Measurements from ENCODE around the gene FN3K. TPM values are rescaled to one million over a fixed set of nuclear protein-coding genes. Genes with fewer than 3 reads are reported as not detected.

FN3K gene
- total RNA-seq, 1 donor from 2014 or later: 5.9 TPM

DNA sequence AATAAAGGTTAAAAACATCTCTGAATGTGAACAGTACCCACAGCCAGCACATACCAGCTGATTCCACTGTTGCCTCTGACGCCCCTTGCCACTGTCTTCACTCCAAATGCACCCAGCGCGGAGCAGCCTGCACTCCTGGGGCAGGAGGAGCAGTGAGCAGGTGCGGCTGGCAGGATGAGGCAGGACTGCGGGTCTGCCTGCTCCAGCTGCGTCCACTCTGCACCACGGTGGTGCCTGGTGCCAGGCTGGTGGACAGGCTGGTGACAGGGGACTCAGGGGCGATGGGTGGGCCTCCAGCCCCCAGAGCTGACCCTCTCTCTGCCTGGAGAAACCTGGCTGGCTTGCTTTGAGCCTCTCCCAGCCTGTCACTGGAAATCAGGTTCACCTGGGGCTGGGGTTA lies 46.3 kb upstream of the FN3K start:
- intact Hi-C loops (cut with DNase I): no loop called here
- H3K9me3 ChIP-seq: no peaks in the 10 kb centered on the region
- no peak overlapping the region for H3K27ac ChIP-seq
- no peaks in the 10 kb centered on the region for H3K4me1 ChIP-seq
- TF ChIP-seq, protein P1, sequence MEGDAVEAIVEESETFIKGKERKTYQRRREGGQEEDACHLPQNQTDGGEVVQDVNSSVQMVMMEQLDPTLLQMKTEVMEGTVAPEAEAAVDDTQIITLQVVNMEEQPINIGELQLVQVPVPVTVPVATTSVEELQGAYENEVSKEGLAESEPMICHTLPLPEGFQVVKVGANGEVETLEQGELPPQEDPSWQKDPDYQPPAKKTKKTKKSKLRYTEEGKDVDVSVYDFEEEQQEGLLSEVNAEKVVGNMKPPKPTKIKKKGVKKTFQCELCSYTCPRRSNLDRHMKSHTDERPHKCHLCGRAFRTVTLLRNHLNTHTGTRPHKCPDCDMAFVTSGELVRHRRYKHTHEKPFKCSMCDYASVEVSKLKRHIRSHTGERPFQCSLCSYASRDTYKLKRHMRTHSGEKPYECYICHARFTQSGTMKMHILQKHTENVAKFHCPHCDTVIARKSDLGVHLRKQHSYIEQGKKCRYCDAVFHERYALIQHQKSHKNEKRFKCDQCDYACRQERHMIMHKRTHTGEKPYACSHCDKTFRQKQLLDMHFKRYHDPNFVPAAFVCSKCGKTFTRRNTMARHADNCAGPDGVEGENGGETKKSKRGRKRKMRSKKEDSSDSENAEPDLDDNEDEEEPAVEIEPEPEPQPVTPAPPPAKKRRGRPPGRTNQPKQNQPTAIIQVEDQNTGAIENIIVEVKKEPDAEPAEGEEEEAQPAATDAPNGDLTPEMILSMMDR (IDR thresholded peaks at IDR 0.05): no peak
- TF ChIP-seq POLR2AphosphoS5 (IDR thresholded peaks at IDR 0.05; ENCODE audit: insufficient read depth in 1 of 2, low read depth in 1 of 2): no peak
- no peak for TF ChIP-seq POLR2A (IDR thresholded peaks at IDR 0.05)
- no peak overlapping the region for H3K4me3 ChIP-seq
- H3K36me3 ChIP-seq: no peaks in the 10 kb centered on the region
- no peak for DNase-seq (ENCODE audit: extremely low spot score in 2 of 2)
- H3K27me3 ChIP-seq: no peaks in the 10 kb centered on the region

DNA sequence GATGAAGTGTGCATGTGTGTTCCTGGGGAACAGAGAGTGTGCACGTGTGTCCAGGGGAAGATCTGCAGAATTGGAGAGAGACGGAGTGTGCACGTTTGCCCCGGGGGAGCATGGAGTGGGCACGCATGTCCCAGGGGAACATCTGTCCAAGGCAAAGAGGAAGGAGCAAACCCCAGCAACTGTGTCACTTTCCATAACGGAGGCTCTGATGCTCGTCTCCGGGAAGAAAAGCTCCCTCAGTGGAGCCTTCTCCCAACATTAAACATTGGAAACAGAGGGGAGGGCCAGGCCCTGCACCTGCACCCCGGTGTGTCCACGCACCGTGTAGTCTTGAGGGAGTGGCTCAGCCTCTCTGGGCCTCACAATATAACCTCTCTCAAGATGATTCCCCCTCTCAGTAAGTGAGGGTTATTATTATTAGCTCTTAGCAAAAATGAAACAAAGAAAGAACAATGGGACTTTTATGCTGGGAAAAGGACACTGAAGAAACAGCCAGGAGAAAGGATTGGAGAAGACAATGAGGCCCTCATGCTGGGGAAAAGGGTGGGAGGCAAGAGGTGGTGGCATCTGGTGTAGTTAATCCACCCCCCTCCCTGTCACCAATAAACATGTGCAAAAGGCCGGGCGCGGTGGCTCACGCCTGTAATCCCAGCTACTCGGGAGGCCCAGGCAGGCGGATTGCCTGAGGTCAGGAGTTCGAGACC lies 44.5 kb upstream of the FN3K start:
- H3K9me3 ChIP-seq: no peaks in the 10 kb centered on the region
- H3K27ac ChIP-seq: no peak overlapping the region
- TF ChIP-seq, protein P1 (IDR thresholded peaks at IDR 0.05): no peak
- no peak for TF ChIP-seq POLR2AphosphoS5 (IDR thresholded peaks at IDR 0.05; ENCODE audit: insufficient read depth in 1 of 2, low read depth in 1 of 2)
- no peak for TF ChIP-seq POLR2A (IDR thresholded peaks at IDR 0.05)
- H3K27me3 ChIP-seq: no peaks in the 10 kb centered on the region
- H3K4me1 ChIP-seq: no peaks in the 10 kb centered on the region
- no peak for DNase-seq (ENCODE audit: extremely low spot score in 2 of 2)
- H3K36me3 ChIP-seq: no peaks in the 10 kb centered on the region
- no peak overlapping the region for H3K4me3 ChIP-seq
- intact Hi-C loops (cut with DNase I): no loop called here

DNA sequence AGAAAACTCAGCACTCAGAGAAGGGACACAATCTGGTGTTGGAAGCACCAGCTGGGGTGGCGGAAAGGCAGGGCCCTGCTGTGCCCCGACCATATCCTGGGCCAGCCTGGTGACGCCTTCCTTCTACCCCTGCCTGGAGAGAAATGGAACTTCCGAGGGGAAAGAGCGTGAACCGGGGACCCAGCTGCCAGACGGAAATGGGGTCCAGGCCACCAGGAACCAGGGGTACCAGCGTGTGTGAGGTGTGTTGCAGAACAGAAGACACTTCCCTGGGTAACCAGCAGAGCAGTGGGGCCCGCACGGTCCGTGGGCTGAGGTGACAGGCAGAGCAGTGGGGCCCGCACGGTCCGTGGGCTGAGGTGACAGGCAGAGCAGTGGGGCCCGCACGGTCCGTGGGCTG lies 43.7 kb upstream of the FN3K start:
- no peak for DNase-seq (ENCODE audit: extremely low spot score in 2 of 2)
- H3K36me3 ChIP-seq: no peaks in the 10 kb centered on the region

DNA sequence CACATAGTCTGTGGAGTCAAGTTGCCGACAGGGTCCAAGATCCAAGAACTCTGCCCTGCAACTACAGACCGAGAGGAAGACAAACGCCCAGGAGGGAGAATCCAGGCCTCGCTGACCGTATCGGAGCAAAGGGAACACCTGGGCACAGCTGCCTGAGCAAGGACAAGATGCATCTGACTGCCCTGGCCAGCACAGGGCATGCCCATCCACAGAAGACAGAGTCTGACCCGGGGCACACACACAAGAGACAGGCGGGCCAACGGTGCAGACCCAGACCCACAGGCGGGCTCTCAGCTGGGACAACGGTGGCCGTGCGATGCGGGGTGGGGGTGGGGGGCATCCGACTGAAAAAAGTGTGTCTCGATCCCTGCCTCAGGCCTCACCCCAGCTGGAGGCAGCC lies 43.1 kb upstream of the FN3K start:
- Histone ChIP-seq H3K27ac (no peak overlapping the region), H3K27me3 (no peaks in the 10 kb centered on the region), H3K4me1 (peaks cover 7% of the 10 kb centered on the region), H3K4me3 (no peak overlapping the region), H3K9me3 (no peaks in the 10 kb centered on the region), H3K36me3 (no peaks in the 10 kb centered on the region)
- intact Hi-C loops (cut with DNase I): no loop called here
- TF ChIP-seq, protein P1 (IDR thresholded peaks at IDR 0.05): no peak
- TF ChIP-seq POLR2A (IDR thresholded peaks at IDR 0.05) (no peak), POLR2AphosphoS5 (IDR thresholded peaks at IDR 0.05; ENCODE audit: insufficient read depth in 1 of 2, low read depth in 1 of 2) (no peak)
- no peak for DNase-seq (ENCODE audit: extremely low spot score in 2 of 2)

More for the DNA sequence above, 43.7 kb upstream of the FN3K start:
- Histone ChIP-seq H3K27ac (no peak overlapping the region), H3K4me1 (peaks cover 2% of the 10 kb centered on the region), H3K9me3 (no peaks in the 10 kb centered on the region), H3K4me3 (no peak overlapping the region), H3K27me3 (no peaks in the 10 kb centered on the region)
- TF ChIP-seq, protein P1 (IDR thresholded peaks at IDR 0.05): no peak
- no peak for TF ChIP-seq POLR2A (IDR thresholded peaks at IDR 0.05)
- TF ChIP-seq POLR2AphosphoS5 (IDR thresholded peaks at IDR 0.05; ENCODE audit: insufficient read depth in 1 of 2, low read depth in 1 of 2): no peak
- intact Hi-C loops (cut with DNase I): no loop called here

DNA sequence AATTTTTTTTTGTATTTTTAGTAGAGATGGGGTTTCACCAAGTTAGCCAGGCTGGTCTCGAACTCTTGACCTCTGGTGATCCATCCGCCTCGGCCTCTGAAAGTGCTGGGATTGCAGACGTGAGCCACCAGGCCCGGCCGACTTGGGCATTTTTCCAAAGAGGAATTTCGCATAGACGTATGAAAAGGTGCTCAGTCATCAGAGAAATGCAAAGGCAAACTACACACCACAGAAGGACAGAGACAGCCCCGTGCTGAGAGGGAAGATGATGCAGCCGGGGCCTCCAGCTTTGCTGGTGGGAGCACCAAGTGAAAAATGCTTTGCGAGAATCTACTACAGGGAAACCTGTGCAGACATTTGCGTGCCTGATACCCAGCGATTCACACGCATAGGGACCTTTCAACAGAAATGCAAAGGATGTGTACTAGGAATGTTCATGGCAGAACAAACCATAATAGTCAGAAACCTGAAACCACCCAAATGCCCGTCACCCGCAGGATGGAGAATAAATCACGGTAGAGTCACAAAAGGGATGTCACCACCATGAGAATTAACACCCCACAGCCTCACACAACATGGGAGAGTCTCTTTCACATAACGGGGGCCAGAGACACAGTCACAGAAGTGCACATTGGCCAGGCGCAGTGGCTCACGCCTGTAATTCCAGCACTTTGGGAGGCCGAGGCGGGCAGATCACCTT lies 42.1 kb upstream of the FN3K start:
- no peak overlapping the region for H3K27ac ChIP-seq
- peaks cover 15% of the 10 kb centered on the region for H3K4me1 ChIP-seq
- no peaks in the 10 kb centered on the region for H3K9me3 ChIP-seq
- H3K4me3 ChIP-seq: no peak overlapping the region
- H3K36me3 ChIP-seq: no peaks in the 10 kb centered on the region
- TF ChIP-seq, protein P1 (IDR thresholded peaks at IDR 0.05): no peak
- TF ChIP-seq POLR2AphosphoS5 (IDR thresholded peaks at IDR 0.05; ENCODE audit: insufficient read depth in 1 of 2, low read depth in 1 of 2) (no peak), POLR2A (IDR thresholded peaks at IDR 0.05) (no peak)
- no peaks in the 10 kb centered on the region for H3K27me3 ChIP-seq
- DNase-seq (ENCODE audit: extremely low spot score in 2 of 2): no peak
- intact Hi-C loops (cut with DNase I): no loop called here

Data from vagina (tissue), 2 donors.